NCI-H524 (cell line): ENCODE results near the gene CCDC92B.
"Not testable (repeated sequence)": the region's sequence is repeated elsewhere in the genome, so short reads cannot be mapped to it uniquely, and the experiment has no call there.

Experiments used
- DNase-seq, 2 experiments: peaks; one replicate each; lab custom pipeline; 2025; lab: John Stamatoyannopoulos, UW

The CCDC92B gene

GRCh38 chr17:2749058-2749783 is at the start of gene CCDC92B:
CCDC92B (minus strand) TSS chr17:2749652; CDS start chr17:2735145, 14,507 bp downstream.
- DNase-seq: peak; percentile 16 to 51

DNA sequence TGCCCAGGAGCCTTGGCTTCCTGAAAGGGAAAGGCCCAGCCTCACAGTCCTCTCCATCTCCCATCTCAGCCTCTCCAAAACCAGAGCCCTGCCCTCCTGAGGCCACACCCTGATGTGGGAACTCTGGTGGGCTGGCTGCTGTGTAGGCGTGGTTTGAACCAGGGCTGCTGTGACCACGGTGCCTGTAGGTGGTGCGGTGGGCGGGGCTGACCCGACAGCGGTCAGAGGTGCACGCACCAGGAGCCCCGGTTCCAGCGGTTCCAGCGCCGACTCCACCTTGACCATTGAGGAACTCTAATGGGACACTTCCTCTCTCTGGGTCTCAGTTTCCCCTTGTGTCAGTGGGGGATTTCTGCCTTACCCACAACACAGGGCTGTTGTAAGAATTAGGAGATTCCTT is 49.2 kb upstream of the CCDC92B start:
- DNase-seq: no peak

DNA sequence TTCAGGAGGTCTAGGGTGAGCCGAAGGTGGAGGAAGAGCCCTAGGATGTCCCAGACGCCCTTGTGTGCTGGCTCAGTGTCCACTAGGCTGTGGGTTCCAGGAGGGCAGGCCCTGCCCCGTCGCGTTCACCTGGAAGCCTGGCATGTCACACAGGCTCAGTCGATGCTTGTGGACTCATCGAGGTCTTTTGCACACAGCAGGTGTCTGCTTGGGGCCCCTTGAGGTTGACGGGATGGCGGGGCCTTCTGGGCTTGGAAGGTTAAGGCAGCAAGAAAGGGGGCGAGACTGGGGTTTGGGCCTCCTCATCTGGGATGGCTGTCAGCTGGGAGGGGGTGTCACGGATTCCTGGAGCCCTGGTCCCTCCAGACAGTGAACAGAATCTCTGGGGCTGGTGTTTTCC is 48.7 kb upstream of the CCDC92B start:
- DNase-seq: no peak

DNA sequence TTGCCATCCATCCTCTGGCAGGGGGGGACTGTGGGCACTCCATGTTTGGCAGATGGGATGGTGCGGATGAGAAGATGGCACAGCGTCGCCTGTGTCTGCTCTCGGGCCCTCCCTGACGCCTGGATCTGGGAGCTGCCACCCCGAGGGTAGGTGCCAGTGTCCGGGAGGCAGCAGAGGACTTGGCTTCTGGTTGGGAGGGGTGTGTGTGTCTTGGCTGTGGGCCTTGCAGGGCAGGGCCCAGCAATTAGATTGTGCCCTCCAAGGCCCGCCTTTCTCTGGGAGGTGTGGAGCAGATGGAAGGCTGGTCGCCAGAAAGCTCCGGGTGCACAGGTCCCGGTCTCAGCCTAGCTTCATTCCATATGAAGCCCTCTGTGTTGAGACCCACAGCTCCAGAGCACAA is 48.2 kb upstream of the CCDC92B start:
- DNase-seq: peak in 1 of 2 experiments; percentile 42

DNA sequence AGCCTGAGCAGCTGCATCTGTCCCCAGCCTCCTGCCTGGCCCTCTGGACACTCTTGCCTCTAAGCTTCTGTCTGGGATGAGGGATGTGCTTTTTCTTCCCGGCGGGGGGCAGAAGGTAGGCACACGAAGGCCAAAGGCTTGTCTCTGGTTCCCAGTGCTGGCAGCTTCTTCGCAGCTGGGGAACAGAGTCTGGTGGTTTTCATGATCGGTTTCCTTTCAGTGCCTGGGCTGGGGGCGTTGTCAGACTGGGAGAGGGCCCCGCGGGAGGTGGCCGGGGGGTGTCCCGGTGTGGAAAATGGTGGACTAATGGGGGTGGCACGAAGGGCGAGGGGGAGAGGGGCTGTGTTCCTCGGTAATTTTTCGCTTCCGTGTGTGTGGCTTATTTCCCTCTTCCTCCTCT is 47.8 kb upstream of the CCDC92B start:
- DNase-seq: peak in 1 of 2 experiments; percentile 8

DNA sequence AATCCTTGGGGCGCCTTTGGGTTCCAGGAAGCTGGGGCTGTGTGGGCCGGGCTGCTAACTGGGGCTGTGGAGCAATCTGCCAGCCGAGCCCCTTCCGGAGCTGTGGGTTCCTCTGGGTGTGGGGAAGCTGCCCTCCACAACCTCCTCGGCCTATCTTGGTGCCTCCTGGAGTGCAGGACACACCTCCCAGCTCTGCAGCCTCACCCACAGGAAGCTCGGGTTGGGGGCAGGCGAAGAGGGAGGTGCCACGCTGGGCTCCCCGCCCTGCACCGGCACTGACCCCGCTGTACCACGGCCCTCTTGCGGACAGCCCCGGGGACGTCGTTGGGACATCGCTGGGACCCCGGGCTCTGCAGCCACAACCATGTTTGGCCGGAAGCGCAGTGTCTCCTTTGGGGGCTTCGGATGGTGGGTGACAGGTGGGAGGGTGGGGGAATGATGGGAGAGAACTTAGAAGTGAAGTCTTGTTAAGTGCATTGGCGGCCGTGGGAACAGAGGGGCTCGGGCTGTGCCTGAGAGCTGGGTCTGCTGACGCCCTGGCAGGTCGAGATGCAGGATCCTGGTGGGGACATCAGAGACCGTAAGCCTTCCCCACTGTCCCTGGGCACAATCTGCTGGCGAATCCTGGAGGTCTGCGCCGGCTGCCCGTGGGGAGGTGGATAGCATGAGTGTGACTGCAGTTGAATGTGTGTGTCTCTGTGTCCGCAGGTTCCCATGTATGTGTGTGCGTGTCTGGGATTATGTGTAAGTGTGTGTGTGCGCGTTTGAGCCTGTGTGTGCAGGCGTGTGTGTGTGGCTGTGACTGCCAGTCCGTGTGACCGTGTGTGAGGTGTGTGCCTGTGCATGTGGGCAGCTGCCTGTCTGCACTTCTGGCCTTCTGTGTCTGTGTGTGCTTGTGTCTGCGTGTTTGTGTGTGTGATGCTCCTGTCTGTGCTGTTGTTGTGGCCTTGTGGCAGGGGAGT is 47.0 kb upstream of the CCDC92B start, which contains the start of gene RAP1GAP2:
Gene RAP1GAP2 (plus strand): TSS at position 275 of the 962 bp plus-strand sequence. CDS start 90 bp downstream, at position 365.
- no peak for DNase-seq

GRCh38 chr17:2795441-2796163 is 46.1 kb upstream of the CCDC92B start:
- no peak for DNase-seq

DNA sequence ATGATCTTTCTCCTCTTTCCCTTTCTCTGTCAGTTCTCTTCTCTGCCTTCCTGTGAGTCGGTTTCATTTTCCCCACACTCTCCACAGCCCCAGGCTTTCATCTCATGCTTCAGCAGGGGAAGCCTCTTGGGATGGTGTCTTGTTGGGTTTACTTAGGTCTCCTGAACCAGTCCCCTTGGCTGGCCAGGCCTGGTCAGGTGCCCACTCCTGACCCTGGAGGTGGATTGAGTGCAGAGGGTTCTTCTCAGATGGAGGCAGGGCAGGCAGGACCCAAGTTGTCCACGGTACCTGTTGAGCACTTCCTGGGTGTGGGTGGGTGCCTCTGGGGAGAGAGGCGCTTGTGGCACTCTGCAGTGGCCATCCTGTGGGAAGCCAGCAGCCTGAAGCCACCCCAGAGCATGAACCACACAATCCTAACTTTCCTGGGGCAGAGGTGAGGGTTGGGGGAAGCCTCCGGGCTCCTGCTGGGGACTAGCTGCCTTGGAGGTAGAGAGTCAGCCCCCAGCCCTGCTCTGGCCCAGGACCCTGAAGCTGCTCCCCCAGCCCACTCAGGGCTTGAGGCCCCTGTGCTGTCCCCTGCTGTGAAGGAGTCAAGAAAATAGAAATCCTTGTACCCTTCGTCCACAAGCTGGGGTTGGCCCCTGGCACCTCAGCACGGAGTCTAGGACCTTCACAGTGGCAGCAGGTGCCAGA is 44.8 kb upstream of the CCDC92B start:
- no peak for DNase-seq

DNA sequence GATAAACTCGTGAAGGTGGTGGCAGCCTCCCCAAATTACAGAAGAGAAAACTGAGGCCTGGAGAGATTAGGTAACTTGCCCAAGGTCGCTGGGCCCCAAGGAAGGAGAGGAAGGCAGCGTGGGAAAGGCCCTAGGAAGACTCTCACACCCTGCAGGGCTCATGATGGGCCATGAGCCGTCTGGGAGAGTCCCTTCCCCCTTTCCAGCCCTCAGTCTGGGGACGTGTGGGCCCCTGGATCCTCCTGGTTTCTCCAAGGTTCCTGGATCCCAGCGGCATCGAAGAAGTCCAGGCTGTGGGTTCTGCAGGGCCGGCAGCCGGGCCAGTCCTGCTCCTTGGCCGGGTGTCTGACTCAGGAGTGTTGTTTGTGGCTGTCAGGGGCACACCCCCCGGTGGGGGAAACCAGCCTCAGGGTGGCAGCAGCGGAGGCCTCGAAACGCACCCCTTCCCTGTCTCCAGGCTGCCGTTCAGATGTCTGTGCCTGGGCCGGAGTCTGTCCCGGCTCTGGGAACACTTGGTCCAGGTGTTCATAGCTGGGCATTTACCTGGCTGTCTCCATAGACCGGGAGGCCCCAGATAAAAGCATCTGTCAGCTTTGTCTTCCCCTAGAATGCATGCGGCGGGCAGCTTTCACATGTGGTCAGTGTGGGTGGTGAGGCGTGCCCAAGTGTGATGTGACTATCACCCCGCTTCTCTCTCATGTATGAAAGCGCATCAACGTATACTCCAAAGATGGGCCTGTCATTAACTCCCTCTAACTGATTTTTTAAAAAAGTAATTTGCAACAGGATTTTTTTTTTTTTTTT is 43.1 kb upstream of the CCDC92B start:
- DNase-seq: no peak

- DNase-seq: no peak
Measured at GRCh38 chr17:2789700-2790099, 40.2 kb upstream of the CCDC92B start.

GRCh38 chr17:2786176-2786881 is 36.9 kb upstream of the CCDC92B start:
- peak; percentile 91 to 95 for DNase-seq

- DNase-seq: not testable (repeated sequence)
Measured at GRCh38 chr17:2785376-2785775, 35.9 kb upstream of the CCDC92B start.

GRCh38 chr17:2784864-2785263 is 35.4 kb upstream of the CCDC92B start:
- no peak for DNase-seq

DNA sequence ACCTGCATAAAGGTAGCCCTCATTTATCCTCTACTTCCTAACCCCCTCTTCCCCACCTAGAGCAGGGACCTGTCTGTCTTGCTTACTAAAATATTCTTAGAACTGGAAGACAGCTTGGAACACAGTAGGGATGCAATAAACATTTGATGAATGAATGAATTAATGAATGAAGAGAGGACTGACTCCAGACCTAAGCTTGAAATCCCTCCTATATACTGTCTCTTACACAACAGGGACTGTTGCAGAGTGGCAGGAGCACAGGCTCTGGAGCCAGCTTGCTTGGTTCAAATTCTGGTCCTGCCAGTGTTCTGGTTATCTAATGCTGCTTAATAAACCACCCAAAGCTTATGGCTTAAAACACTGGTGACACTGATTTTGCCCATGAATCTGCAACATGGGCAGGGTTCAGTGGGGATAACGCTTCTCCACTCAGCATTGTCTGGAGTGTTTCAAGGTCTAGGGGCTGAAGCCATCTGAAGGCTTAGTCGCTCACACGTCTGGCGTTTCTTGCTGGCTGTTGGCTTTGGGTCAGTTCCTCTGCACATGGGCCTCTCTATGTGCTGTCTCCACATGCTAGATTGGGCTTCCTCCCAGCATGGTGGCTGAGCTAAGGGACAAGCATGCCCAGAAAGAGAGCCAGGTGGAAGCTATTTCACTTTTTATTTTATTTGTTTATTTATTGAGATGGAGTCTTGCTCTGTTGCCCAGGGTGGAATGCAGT is 34.0 kb upstream of the CCDC92B start:
- DNase-seq: no peak

DNA sequence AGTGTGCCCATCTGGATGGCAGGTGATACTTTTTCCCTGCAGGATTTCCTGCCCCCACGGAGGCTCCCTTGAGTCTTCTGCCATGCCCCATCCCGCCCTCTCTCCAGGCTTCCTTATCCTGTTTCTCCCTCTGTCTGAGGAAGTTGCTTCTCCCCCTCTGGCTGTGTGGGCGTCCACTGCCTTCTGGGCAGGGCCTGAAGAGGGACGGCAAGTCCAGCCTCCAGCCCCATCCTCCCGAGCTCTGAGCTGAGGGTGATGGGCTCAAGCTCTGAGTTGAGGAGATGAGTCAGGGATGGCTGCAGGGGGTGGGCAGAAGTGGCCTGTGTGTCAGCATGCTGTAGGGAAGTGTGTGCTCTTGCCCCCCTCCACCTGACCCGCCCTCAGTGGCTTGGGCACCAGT is 32.6 kb upstream of the CCDC92B start:
- DNase-seq: no peak

- not testable (repeated sequence) for DNase-seq
Measured at GRCh38 chr17:2781598-2781997, 32.1 kb upstream of the CCDC92B start.

- no peak for DNase-seq
Measured at GRCh38 chr17:2780931-2781454, 31.5 kb upstream of the CCDC92B start.

DNA sequence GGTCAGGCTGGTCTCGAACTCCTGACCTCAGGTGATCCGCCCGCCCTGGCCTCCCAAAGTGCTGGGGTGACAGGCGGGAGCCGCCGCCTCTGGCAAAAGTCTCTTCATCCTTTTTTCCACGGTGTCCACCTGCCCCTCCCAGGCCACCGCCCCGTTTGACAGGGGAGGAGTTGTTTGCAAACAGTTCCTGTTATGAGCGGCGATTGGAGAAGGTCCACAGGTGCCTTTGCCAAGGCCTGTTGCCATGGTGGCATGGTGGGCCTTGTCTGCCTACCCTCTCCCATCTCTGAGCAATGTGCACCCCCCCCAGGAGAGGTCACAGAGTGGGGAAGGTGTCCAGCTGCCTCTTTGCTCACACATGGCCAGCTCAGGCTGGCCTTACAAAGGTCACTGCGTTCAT is 30.8 kb upstream of the CCDC92B start:
- no peak for DNase-seq

DNA sequence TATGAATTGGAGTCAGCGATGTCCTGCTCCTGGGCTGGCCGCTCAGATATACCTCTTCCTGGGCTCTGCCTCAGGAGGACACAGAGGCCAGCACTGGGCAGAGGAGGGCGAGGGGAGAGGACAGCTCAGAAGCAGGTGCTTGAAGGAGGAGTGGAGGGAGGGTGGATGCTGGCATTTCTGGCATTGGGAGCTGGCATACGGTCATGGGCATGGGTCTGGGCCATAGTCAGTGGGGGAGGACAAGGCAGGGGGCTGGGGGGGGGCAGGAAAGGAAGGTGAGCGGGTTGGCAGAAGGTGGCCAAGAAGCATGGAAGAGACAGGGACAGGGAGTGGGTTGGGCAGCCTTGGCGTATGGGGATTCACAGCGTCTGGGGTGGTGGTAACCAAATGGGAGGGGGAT is 30.1 kb upstream of the CCDC92B start:
- no peak for DNase-seq
